Measurements from ENCODE around the gene DIPK2B.

- no peak for TF ChIP-seq ZNF317 (CRISPR knock-in tag; IDR thresholded peaks at IDR 0.05; ENCODE audit: borderline replicate concordance, low read depth)
- no peak for TF ChIP-seq ZBTB21 (CRISPR knock-in tag; IDR thresholded peaks at IDR 0.05; ENCODE audit: borderline replicate concordance)
- no peak for TF ChIP-seq TCF7 (CRISPR knock-in tag; IDR thresholded peaks at IDR 0.05; ENCODE audit: low read depth)
- no peak for TF ChIP-seq ATF2 (CRISPR knock-in tag; IDR thresholded peaks at IDR 0.05; ENCODE audit: borderline replicate concordance, low read depth)
- TF ChIP-seq MAX (CRISPR knock-in tag; IDR thresholded peaks at IDR 0.05), result no peak
- TF ChIP-seq CTCF (IDR thresholded peaks at IDR 0.05), result no peak
- no peak for TF ChIP-seq PREB (CRISPR knock-in tag; IDR thresholded peaks at IDR 0.05; ENCODE audit: borderline replicate concordance)
- TF ChIP-seq HMGXB4 (CRISPR knock-in tag; IDR thresholded peaks at IDR 0.05), result no peak
- no peak for TF ChIP-seq TEAD4 (CRISPR knock-in tag; IDR thresholded peaks at IDR 0.05)
- TF ChIP-seq PRDM15 (CRISPR knock-in tag; IDR thresholded peaks at IDR 0.05), result no peak
- TF ChIP-seq TP53 (CRISPR knock-in tag; IDR thresholded peaks at IDR 0.05), result no peak
- TF ChIP-seq ZSCAN18 (CRISPR knock-in tag; IDR thresholded peaks at IDR 0.05), result no peak
- TF ChIP-seq NR2C2 (CRISPR knock-in tag; IDR thresholded peaks at IDR 0.05), result no peak
- no peak for TF ChIP-seq MLX (CRISPR knock-in tag; IDR thresholded peaks at IDR 0.05)
Observed at GRCh38 chrX:45229348-45229747, 28.7 kb upstream of the DIPK2B start.
